Left ventricle myocardium inferior (tissue), 1 donor: ENCODE measurements around the gene RABGEF1. TPM values are rescaled to one million over a fixed set of nuclear protein-coding genes. Genes with fewer than 3 reads are reported as not detected.
A peak's percentile ranks its signal among the peaks of the same experiment; 100 is the strongest.
"Not testable (repeated sequence)": the region's sequence is repeated elsewhere in the genome, so short reads cannot be mapped to it uniquely, and the experiment has no call there.

Source experiments
- DNase-seq: peaks from one replicate; pipeline ENCODE4 v3.0.0-alpha.2; 2020
- H3K27ac ChIP-seq: fragments of 200-600 bp; replicated peaks from 2 replicates; pipeline ENCODE4 v1.8.0; 2021
- H3K27me3 ChIP-seq: fragments of 200-600 bp; 2 replicates; pipeline ENCODE4 v1.8.0; 2021; ENCODE audit warnings: low read depth
- H3K36me3 ChIP-seq: fragments of 200-600 bp; 2 replicates; pipeline ENCODE4 v1.8.0; 2021
- H3K4me1 ChIP-seq: fragments of 200-600 bp; 2 replicates; pipeline ENCODE4 v1.8.0; 2021
- H3K4me3 ChIP-seq: fragments of 200-600 bp; 2 replicates; pipeline ENCODE4 v1.8.0; 2021; ENCODE audit warnings: mild to moderate bottlenecking, moderate library complexity
- H3K9me3 ChIP-seq: fragments of 200-600 bp; replicated peaks from 2 replicates; pipeline ENCODE4 v1.8.0; 2021
- CTCF ChIP-seq: fragments of 200-600 bp; IDR thresholded peaks from 2 replicates; pipeline ENCODE4 v1.8.0; 2021; ENCODE audit warnings: antibody characterized with exemption, mild to moderate bottlenecking, borderline replicate concordance
- intact Hi-C: fragments of 100-400 bp; cut with micrococcal nuclease; formaldehyde crosslinking; loops from one replicate; pipeline ENCODE4 v1.11.0; 2022
- total RNA-seq: library from RNA; stranded (reverse); fragmentation: NEBNext Ultra II Directional; extraction: Animal tissue kit (Norgen Biotek cat#: 25700); gene quantifications from one replicate; pipeline ENCODE4 v1.2.1, GENCODE V29; 2021
- donor health status: DM: no; HTN: yes; CAD: no; lungs with severe emphysema.

The RABGEF1 gene
- total RNA-seq, 1 donor from 2014 or later, result 17.4 TPM

DNA sequence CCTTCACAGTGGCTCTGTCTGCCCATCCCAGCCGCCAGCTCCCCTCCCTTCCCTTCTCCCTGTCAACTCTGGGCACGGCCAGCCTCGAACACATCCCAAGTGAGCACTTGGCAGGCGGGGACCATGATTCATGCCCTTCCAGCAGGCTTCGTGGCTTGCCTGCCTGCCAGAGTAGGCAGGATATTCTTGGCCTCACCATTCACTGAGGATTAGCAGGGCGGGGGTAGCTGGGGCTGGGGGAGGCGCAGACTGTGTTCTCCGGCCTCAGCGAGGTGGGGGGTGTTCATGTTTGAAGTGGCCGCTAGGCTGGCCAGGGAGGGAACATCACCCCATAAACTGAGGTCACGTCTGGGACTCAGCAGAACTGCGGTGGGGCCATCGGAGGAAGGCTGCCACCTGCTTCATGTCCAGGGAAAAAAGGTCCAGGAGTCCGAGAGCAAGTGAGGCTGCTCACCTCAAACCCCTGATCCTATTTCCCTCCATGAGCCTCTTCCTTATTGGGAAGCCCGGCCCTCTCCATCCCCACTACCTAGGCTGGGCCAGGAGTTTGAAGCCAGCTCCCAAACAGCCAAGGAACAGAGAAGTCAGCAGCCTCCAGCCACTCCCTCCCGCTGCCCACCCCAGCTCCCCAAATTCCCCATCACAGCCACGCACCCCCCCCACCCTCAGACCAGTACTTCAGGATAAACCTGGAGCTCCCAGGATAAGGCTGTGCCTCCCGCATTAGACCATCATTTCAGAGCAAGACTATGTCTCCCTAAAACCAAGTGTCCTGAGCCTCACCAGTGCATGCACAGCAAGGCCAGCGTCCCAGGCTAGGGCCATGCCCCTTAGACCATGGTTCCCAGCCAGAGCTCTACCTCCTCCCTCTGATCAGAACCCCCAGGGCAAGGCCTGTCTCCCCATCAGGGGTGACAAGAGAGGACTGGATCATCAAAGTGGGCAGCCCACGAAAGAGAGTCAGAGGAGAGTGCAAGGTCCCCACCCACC lies 42.8 kb upstream of the RABGEF1 start:
- intact Hi-C loops, result no loop called here
- Histone ChIP-seq H3K4me3 (no peak overlapping the region), H3K9me3 (no peaks in the 10 kb centered on the region), H3K27me3 (no peaks in the 10 kb centered on the region), H3K27ac (no peak overlapping the region), H3K4me1 (peaks cover 17% of the 10 kb centered on the region), H3K36me3 (peaks cover 3% of the 10 kb centered on the region)
- TF ChIP-seq CTCF, result no peak
- DNase-seq, result peak; percentile 35

- Histone ChIP-seq H3K4me1 (peaks cover 17% of the 10 kb centered on the region), H3K27me3 (no peaks in the 10 kb centered on the region), H3K27ac (no peak overlapping the region), H3K36me3 (no peaks in the 10 kb centered on the region), H3K4me3 (no peak overlapping the region), H3K9me3 (no peaks in the 10 kb centered on the region)
- no peak for DNase-seq
- TF ChIP-seq CTCF, result no peak
- intact Hi-C loops, result no loop called here
These were observed 41.8 kb upstream of the RABGEF1 start for GRCh38 chr7:66698652-66699205.

DNA sequence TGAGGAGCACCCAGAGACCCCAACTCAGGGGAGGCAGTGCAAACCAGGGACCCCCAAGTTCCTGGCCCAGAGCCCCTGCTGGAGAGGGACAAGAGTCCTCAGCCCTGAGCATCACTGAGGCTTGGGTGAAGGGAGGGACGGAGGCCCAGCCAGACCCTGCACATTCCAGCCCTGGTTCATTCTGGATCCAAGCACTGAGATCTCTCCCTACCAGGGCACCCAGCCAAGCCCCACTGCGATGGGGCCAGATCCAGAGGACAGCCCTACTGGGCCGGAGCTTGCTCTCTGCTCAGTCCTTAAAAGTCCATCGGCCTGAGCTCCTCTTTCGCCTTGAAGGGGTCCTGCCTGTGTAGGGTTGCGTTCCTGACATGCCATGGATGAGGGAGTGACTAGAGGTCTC lies 40.5 kb upstream of the RABGEF1 start:
- intact Hi-C loops, result no loop called here
- no peak overlapping the region for H3K27ac ChIP-seq
- H3K9me3 ChIP-seq, result no peaks in the 10 kb centered on the region
- H3K4me3 ChIP-seq, result no peak overlapping the region
- no peaks in the 10 kb centered on the region for H3K36me3 ChIP-seq
- TF ChIP-seq CTCF, result no peak
- peak; percentile 59 for DNase-seq
- peaks cover 17% of the 10 kb centered on the region for H3K4me1 ChIP-seq
- H3K27me3 ChIP-seq, result no peaks in the 10 kb centered on the region

DNA sequence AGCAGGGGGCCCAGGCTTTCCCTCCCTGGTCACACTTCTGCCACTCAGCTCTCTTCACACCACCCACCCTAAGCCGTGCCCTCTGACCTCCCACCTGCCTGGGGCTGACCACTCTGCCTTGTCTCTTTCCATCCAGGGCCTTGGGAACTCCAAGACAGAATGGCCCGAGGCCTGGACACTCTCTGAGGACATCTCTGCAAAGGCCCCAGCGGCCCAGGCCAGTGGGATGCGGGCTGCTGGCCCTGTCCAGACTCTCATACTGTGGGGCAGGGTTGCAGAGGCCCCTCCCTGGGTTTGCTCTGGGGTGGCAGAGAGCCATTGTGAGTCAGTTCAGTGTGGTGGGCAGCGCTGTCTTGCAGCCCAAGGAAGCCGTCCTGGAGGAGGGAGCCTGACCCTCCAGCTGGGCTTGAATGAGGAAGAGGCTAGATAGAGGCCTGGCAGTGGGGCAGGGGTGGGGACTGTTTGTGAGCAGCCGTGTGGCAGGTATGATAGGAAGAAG lies 39.9 kb upstream of the RABGEF1 start:
- intact Hi-C loops, result no loop called here
- H3K4me3 ChIP-seq, result no peak overlapping the region
- no peak for TF ChIP-seq CTCF
- no peaks in the 10 kb centered on the region for H3K9me3 ChIP-seq
- no peak for DNase-seq
- no peaks in the 10 kb centered on the region for H3K27me3 ChIP-seq
- no peak overlapping the region for H3K27ac ChIP-seq
- H3K36me3 ChIP-seq, result no peaks in the 10 kb centered on the region
- peaks cover 17% of the 10 kb centered on the region for H3K4me1 ChIP-seq

DNA sequence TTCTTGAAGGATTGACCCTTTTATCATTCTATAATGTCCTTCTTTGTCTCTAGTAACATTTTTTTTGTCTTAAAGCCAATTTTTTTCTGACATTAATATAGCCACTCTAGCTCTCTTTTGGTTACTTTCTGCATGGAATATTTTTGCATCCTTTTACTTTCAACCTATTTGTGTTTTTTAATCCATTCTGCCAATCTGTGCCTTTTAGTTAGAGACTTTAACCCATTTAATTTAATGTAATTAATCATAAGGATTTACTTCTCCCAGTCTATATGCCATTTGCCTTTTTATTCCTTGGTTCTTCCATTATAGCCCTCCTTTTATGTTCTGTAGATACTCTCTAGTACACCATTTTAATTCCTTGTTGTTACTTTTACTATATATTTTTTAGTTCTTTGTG lies 32.7 kb upstream of the RABGEF1 start:
- intact Hi-C loops, result no loop called here
- TF ChIP-seq CTCF, result no peak
- Histone ChIP-seq H3K36me3 (peaks cover 21% of the 10 kb centered on the region), H3K4me1 (no peaks in the 10 kb centered on the region), H3K27ac (no peak overlapping the region), H3K27me3 (no peaks in the 10 kb centered on the region), H3K4me3 (no peak overlapping the region), H3K9me3 (peaks cover 9% of the 10 kb centered on the region)
- DNase-seq, result no peak

- intact Hi-C loops, H3K4me3 ChIP-seq, DNase-seq, H3K27me3 ChIP-seq, H3K4me1 ChIP-seq, H3K27ac ChIP-seq: not testable (repeated sequence)
- Histone ChIP-seq H3K9me3 (peaks cover 23% of the 10 kb centered on the region), H3K36me3 (peaks cover 33% of the 10 kb centered on the region)
These were observed 29.8 kb upstream of the RABGEF1 start for GRCh38 chr7:66710752-66711151.
